Kidney (tissue), 14 donors: ENCODE results near the gene ZCCHC14. TPM values are rescaled to one million over a fixed set of nuclear protein-coding genes. Genes with fewer than 3 reads are reported as not detected.

ENCODE experiments used
- DNase-seq, 5 donors: peaks; one replicate each; pipeline ENCODE4 v3.0.0-alpha.2; 2013 to 2020
- FAIRE-seq: peaks from 2 replicates; lab custom pipeline; 2012; peaks lifted over from hg19 to GRCh38; lab: Jason Lieb, UNC
- H3K27ac ChIP-seq, 2 donors: one replicate each; pipeline ENCODE4 v1.7.0; 2013; ENCODE audit warnings: low read depth in 2 of 2, low read length in 2 of 2, inconsistent platforms in 1 of 2
- H3K27me3 ChIP-seq: one replicate; pipeline ENCODE4 v1.7.1; 2013; ENCODE audit warnings: low read length, inconsistent platforms; ENCODE audit not compliant: control insufficient read depth, insufficient read depth
- H3K36me3 ChIP-seq, 3 donors: one replicate each; pipeline versions ENCODE4 v1.7.0 to v1.7.1; 2013; ENCODE audit warnings: low read length in 3 of 3, control low read depth in 1 of 3, inconsistent platforms in 1 of 3; ENCODE audit not compliant: insufficient read depth in 3 of 3, control insufficient read depth in 2 of 3
- H3K4me1 ChIP-seq, 3 donors: one replicate each; pipeline versions ENCODE4 v1.7.0 to v1.7.1; 2013; ENCODE audit warnings: low read length in 3 of 3, inconsistent platforms in 1 of 3, low read depth in 1 of 3; ENCODE audit not compliant: control insufficient read depth in 2 of 3, insufficient read depth in 2 of 3
- H3K4me3 ChIP-seq, 3 donors: one replicate each; pipeline versions ENCODE4 v1.7.0 to v1.8.1; 2013; ENCODE audit warnings: low read length in 3 of 3, control low read depth in 1 of 3, inconsistent platforms in 1 of 3
- H3K9ac ChIP-seq, 3 donors: one replicate each; pipeline versions ENCODE4 v1.7.0 to v1.7.1; 2013; ENCODE audit warnings: low read length in 3 of 3, control low read depth in 1 of 3, inconsistent platforms in 1 of 3
- H3K9me3 ChIP-seq, 3 donors: one replicate each; pipeline versions ENCODE4 v1.7.0 to v1.7.1; 2013; ENCODE audit warnings: low read length in 3 of 3, control low read depth in 1 of 3, inconsistent platforms in 1 of 3; ENCODE audit not compliant: control insufficient read depth in 2 of 3, insufficient read depth in 1 of 3
- CTCF ChIP-seq: IDR thresholded peaks from 3 replicates; pipeline ENCODE4 v1.5.1; 2012; ENCODE audit warnings: mild to moderate bottlenecking, moderate library complexity, borderline replicate concordance; ENCODE audit not compliant: insufficient read depth; ENCODE audit errors: extremely low read depth
- intact Hi-C: fragments of 100-400 bp; cut with DNase I; formaldehyde crosslinking; loops from one replicate; pipeline ENCODE4 v1.11.1; 2022
- polyA plus RNA-seq: library from polyadenylated mRNA; stranded (reverse); fragments of 350-450 nt; fragmentation: Illumina TruSeq; extraction: RNeasy Lipid Tissue Mini Kit (QIAGEN cat#74804); gene quantifications from one replicate; pipeline ENCODE4 v1.2.3, GENCODE V29; 2014; ENCODE audit warnings: low read depth, low replicate concordance; ENCODE audit not compliant: insufficient read depth
- total RNA-seq: library from RNA; stranded (reverse); fragmentation: NEBNext Ultra II Directional; extraction: Animal tissue kit (Norgen Biotek cat#: 25700); gene quantifications from one replicate; pipeline ENCODE4 v1.2.1, GENCODE V29; 2021
- donor health status: control.
- donor health status: control.
- donor health status: control.
- donor health status: control.
- donor health status: control.
- donor health status: DM: yes; HTN: yes; CAD: no.
- donor health status: Normal renal cell carcinoma (clear cell type).

The ZCCHC14 gene
- total and polyA plus RNA-seq, 2 donors from 2014 or later, result 6.4 to 32.8 TPM

GRCh38 chr16:87474017-87474416 lies 18.8 kb downstream of the ZCCHC14 start:
- no peaks in the 10 kb centered on the region for H3K27me3 ChIP-seq
- no peak overlapping the region for H3K9ac ChIP-seq
- no peak overlapping the region for H3K27ac ChIP-seq
- intact Hi-C loops, result no loop called here
- DNase-seq, result no peak
- H3K36me3 ChIP-seq, result peaks cover 0 to 4% (median 0%) of the 10 kb centered on the region in 3 donors
- peaks cover 0 to 29% (median 26%) of the 10 kb centered on the region in 3 donors for H3K4me1 ChIP-seq
- TF ChIP-seq CTCF, result no peak
- no peak for FAIRE-seq
- H3K9me3 ChIP-seq, result no peaks in the 10 kb centered on the region
- H3K4me3 ChIP-seq, result no peak overlapping the region

GRCh38 chr16:87472935-87473334 lies 19.9 kb downstream of the ZCCHC14 start:
- H3K36me3 ChIP-seq, result peaks cover 0 to 4% (median 0%) of the 10 kb centered on the region in 3 donors
- no peaks in the 10 kb centered on the region for H3K9me3 ChIP-seq
- FAIRE-seq (no peak), DNase-seq (no peak)
- no peak overlapping the region for H3K9ac ChIP-seq
- no peaks in the 10 kb centered on the region for H3K27me3 ChIP-seq
- intact Hi-C loops, result no loop called here
- no peak for TF ChIP-seq CTCF
- no peak overlapping the region for H3K4me3 ChIP-seq
- H3K27ac ChIP-seq, result no peak overlapping the region
- peaks cover 0 to 31% (median 26%) of the 10 kb centered on the region in 3 donors for H3K4me1 ChIP-seq

GRCh38 chr16:87472142-87472778 lies 20.6 kb downstream of the ZCCHC14 start:
- no peak for FAIRE-seq
- intact Hi-C loops, result no loop called here
- no peaks in the 10 kb centered on the region for H3K9me3 ChIP-seq
- H3K4me1 ChIP-seq, result peaks cover 0 to 31% (median 26%) of the 10 kb centered on the region in 3 donors
- no peak for DNase-seq
- H3K27me3 ChIP-seq, result no peaks in the 10 kb centered on the region
- peaks cover 0 to 4% (median 0%) of the 10 kb centered on the region in 3 donors for H3K36me3 ChIP-seq
- no peak overlapping the region for H3K27ac ChIP-seq
- TF ChIP-seq CTCF, result no peak
- no peak overlapping the region for H3K4me3 ChIP-seq
- H3K9ac ChIP-seq, result no peak overlapping the region
